ENCODE data around the gene ART4. TPM values are rescaled to one million over a fixed set of nuclear protein-coding genes. Genes with fewer than 3 reads are reported as not detected.

Gene ART4
- total RNA-seq, 2 donors from 2014 or later = not detected

DNA sequence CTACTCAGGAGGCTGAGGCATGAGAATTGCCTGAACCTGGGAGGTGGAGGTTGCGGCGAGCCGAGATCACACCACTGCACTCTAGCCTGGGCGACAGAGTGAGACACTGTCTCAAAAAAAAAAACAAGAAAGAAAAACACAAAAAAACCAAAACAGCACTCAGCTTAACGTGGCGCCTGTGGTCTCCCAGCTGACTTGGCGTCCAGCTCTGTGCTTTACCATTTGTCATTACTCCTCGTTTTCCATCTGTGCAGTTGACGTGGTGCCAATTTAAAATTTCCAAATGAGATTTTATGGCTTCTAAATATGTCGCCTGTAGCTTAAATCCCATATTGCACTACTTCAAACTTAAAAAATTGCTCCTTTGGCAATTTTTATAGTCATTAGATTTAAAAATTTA lies 40.4 kb upstream of the ART4 start:
- no peak for DNase-seq
- Mint-ChIP-seq H3K36me3 (ENCODE audit: low read depth) (no peaks in the 10 kb centered on the region), H3K4me3 (no peak overlapping the region), H3K4me1 (no peaks in the 10 kb centered on the region), H3K9me3 (no peaks in the 10 kb centered on the region), H3K27ac (no peak overlapping the region), H3K27me3 (ENCODE audit: insufficient read depth) (no peaks in the 10 kb centered on the region)
- Histone ChIP-seq H3K27me3 (ENCODE audit: control insufficient read depth, insufficient read depth, low read length, poor library complexity, severe bottlenecking) (no peaks in the 10 kb centered on the region), H3K9me3 (ENCODE audit: control insufficient read depth, low read length) (no peaks in the 10 kb centered on the region), H3K27ac (ENCODE audit: low read depth, low read length) (no peak overlapping the region), H3K9ac (ENCODE audit: extremely low read depth, low read length, poor library complexity, severe bottlenecking) (no peak overlapping the region), H3K4me1 (ENCODE audit: control insufficient read depth, insufficient read depth, low read length) (no peaks in the 10 kb centered on the region), H3K4me3 (ENCODE audit: low read length) (no peak overlapping the region), H3K36me3 (ENCODE audit: control insufficient read depth, insufficient read depth, low read length) (no peaks in the 10 kb centered on the region)
- WGBS, 2 experiments (ENCODE audit: insufficient coverage in 1 of 2, insufficient read length in 1 of 2) = 92 to 100% methylated on average over 5 to 10 of the region's 10 CpGs
- TF ChIP-seq CTCF (conservative IDR thresholded peaks at IDR 0.05) = no peak

- no peak for TF ChIP-seq CTCF (conservative IDR thresholded peaks at IDR 0.05)
- H3K4me3 Mint-ChIP-seq = no peak overlapping the region
- no peaks in the 10 kb centered on the region for H3K9me3 ChIP-seq (ENCODE audit: control insufficient read depth, low read length)
- no peaks in the 10 kb centered on the region for H3K4me1 Mint-ChIP-seq
- H3K36me3 Mint-ChIP-seq (ENCODE audit: low read depth) = no peaks in the 10 kb centered on the region
- no peak overlapping the region for H3K27ac Mint-ChIP-seq
- no peak overlapping the region for H3K27ac ChIP-seq (ENCODE audit: low read depth, low read length)
- H3K9me3 Mint-ChIP-seq = no peaks in the 10 kb centered on the region
- H3K9ac ChIP-seq (ENCODE audit: extremely low read depth, low read length, poor library complexity, severe bottlenecking) = no peak overlapping the region
- WGBS, 2 experiments (ENCODE audit: insufficient coverage in 1 of 2, insufficient read length in 1 of 2) = 88% methylated on average over 4 of the region's 6 CpGs; no CpG with 5 or more reads in 1 of the 2 experiments
- no peak for DNase-seq
- no peaks in the 10 kb centered on the region for H3K27me3 ChIP-seq (ENCODE audit: control insufficient read depth, insufficient read depth, low read length, poor library complexity, severe bottlenecking)
- H3K4me1 ChIP-seq (ENCODE audit: control insufficient read depth, insufficient read depth, low read length) = no peaks in the 10 kb centered on the region
- H3K36me3 ChIP-seq (ENCODE audit: control insufficient read depth, insufficient read depth, low read length) = no peaks in the 10 kb centered on the region
- no peak overlapping the region for H3K4me3 ChIP-seq (ENCODE audit: low read length)
- no peaks in the 10 kb centered on the region for H3K27me3 Mint-ChIP-seq (ENCODE audit: insufficient read depth)
Measured at GRCh38 chr12:14880890-14881453, 37.6 kb upstream of the ART4 start.

- 87 to 93% methylated on average over 4 to 8 of the region's 8 CpGs for WGBS, 2 experiments (ENCODE audit: insufficient coverage in 1 of 2, insufficient read length in 1 of 2)
Measured at GRCh38 chr12:14879222-14879933, 36.1 kb upstream of the ART4 start.

More at GRCh38 chr12:14879222-14879933, 36.1 kb upstream of the ART4 start:
- no peak overlapping the region for H3K4me3 Mint-ChIP-seq
- H3K27me3 Mint-ChIP-seq (ENCODE audit: insufficient read depth) = no peaks in the 10 kb centered on the region
- TF ChIP-seq CTCF (conservative IDR thresholded peaks at IDR 0.05) = no peak
- no peak overlapping the region for H3K27ac ChIP-seq (ENCODE audit: low read depth, low read length)
- no peaks in the 10 kb centered on the region for H3K9me3 ChIP-seq (ENCODE audit: control insufficient read depth, low read length)
- no peak overlapping the region for H3K4me3 ChIP-seq (ENCODE audit: low read length)
- H3K27ac Mint-ChIP-seq = no peak overlapping the region
- no peaks in the 10 kb centered on the region for H3K27me3 ChIP-seq (ENCODE audit: control insufficient read depth, insufficient read depth, low read length, poor library complexity, severe bottlenecking)
- H3K36me3 Mint-ChIP-seq (ENCODE audit: low read depth) = no peaks in the 10 kb centered on the region
- no peaks in the 10 kb centered on the region for H3K36me3 ChIP-seq (ENCODE audit: control insufficient read depth, insufficient read depth, low read length)
- no peak for DNase-seq
- no peak overlapping the region for H3K9ac ChIP-seq (ENCODE audit: extremely low read depth, low read length, poor library complexity, severe bottlenecking)
- no peaks in the 10 kb centered on the region for H3K4me1 Mint-ChIP-seq
- no peaks in the 10 kb centered on the region for H3K9me3 Mint-ChIP-seq
- H3K4me1 ChIP-seq (ENCODE audit: control insufficient read depth, insufficient read depth, low read length) = no peaks in the 10 kb centered on the region
